HG02798 (cell line): ENCODE data around the gene CBFA2T3.

ENCODE experiments used
- ATAC-seq: cut with Tn5 transposase; IDR thresholded peaks from one replicate; pipeline ENCODE4 v1.9.1; 2021; ENCODE audit warnings: mild to moderate bottlenecking; ENCODE audit not compliant: unreplicated experiment, poor library complexity

Gene CBFA2T3

DNA sequence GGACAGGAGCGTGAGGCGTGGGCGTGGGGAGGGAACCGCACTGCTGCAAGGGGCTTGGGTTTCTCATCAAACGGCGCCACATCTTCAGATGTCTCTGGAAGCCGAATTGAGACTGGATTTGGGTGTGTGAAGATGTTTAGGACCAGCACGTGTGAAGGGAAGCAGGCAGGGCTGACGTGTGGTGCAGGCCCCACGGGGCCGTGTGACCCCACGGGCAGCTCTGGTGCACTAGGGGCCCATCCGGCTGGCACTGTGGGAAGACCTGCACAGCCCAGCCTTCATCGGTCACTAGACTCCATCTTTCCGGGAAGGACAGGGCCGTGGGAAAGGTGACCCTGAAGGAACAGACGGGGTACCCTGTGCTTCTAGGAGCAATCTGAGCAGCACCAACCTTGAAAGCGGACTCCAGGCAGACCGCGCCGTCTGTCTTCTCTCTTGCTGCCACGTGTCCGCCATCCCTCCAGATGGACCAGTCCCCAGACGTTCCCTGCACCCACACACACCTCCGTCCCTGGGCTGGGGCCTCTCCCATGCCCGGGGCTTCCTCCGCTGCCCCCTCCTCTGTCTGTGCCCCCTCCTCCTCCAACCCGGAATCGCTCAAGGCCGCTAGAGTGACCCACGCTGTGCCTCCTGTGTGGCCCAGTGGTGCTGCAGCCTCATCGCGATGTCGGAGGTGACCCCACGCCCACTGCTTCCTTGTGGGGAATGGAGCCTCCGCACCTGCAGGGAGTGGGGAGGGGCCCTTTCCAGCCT, 23.4 kb upstream of the CBFA2T3 start:
- ATAC-seq, result no peak

DNA sequence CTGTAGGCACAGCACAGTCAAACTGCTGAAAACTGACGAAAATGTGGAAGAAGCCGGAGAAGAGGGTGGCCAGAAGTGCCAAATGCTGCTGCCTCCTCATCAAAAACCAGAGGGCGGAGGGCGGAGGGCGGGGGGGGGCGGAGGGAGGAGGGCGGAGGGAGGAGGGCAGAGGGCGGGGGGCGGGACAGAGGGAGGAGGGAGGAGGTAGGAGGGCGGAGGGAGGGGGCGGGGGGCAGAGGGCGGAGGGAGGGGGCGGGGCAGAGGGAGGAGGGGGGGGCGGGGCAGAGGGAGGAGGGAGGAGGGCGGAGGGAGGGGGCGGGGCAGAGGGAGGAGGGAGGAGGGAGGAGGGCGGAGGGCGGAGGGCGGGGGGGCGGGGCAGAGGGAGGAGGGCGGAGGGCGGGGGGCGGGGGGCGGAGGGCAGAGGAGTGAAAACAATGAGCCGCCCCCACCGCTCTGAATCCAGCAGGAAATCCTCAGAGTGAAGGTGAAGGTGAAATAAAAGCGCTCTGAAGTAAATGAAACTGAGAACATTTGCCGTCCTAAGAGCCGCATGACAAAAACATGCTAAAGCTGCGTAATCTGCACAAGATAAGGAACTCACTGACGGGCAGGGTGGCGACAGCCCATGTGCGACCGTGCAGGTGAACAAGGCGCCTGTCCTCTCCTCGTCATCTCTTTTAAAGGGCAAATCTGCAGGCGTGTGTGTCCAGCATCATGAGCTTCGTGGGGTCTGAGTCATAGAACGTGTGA, 22.6 kb upstream of the CBFA2T3 start:
- no peak for ATAC-seq

DNA sequence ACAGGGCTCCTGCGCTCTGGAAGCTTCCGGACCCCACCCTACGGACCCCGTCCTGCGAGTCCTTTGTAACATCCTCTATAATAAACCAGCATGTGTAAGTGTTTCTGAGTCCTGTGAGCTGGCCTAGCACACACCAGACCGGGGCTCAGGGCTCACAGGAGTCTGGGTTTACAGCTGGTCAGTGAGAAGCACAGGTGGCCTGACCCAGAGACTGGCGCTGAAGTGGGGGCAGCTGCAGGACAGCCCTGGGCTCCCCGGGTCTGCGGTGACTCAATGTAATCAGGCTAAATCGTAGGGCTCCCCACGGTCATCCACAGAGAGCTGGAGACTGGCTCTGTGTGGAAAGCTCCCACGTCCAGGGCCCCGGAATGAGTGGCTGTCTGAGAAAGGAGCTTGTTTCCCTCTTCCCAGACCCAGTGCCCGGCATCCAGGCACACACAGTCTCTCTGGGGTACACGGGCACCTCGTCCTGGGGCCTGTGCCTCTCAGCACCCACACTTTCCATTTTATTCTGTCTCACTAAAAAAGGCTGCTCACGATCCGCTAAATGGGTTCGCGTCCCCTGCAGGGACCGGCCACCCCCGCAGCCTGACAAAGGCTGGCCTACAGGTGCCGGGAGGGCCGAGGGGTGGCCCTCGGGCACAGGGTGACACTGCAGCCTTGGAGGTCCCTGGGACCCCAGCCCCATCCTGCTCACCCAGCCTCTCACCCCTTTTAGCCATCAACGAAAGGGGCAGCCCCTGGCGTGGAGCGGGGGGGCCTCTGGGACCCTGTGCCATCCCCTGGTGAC, 18.9 kb upstream of the CBFA2T3 start:
- no peak for ATAC-seq

DNA sequence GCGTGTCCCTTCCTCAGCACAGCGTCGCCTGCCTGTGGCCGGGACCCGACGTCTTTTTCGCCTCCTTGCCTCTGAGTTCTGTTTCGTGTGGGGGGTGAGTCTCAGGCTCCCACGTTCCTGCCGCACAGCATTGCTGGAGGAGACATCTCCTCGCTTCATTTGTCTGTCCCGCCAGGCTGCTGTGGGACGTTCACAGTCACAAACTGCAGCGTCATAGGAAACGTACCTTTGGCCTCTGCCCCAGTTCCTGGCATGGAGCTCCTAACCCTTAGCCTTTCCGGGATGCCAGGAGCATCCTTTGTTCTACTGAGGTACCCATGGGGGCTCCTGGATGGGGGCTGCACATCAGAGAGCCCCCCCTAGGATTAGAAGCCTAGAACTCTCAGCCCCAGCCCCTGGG, 18.2 kb upstream of the CBFA2T3 start:
- ATAC-seq, result no peak

DNA sequence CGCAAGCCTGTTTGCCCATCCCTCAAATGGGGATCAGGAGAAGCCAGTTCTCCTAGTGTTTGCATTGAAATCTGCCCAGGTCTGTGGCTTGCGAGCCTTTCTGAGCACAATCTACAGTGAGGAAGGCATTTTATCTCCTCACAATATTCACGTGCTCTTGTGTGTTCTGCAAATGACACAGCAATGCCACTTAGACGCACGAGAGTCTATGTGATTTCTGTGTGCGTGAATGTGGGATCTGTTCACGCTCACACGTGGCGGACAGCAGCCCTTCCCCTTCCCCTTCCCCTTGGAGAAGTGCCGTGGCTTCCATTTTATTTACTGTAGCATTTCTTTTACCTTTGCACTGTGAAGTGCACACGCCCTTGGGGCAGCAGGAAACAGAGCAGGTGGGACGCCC, 17.7 kb upstream of the CBFA2T3 start:
- ATAC-seq, result no peak

DNA sequence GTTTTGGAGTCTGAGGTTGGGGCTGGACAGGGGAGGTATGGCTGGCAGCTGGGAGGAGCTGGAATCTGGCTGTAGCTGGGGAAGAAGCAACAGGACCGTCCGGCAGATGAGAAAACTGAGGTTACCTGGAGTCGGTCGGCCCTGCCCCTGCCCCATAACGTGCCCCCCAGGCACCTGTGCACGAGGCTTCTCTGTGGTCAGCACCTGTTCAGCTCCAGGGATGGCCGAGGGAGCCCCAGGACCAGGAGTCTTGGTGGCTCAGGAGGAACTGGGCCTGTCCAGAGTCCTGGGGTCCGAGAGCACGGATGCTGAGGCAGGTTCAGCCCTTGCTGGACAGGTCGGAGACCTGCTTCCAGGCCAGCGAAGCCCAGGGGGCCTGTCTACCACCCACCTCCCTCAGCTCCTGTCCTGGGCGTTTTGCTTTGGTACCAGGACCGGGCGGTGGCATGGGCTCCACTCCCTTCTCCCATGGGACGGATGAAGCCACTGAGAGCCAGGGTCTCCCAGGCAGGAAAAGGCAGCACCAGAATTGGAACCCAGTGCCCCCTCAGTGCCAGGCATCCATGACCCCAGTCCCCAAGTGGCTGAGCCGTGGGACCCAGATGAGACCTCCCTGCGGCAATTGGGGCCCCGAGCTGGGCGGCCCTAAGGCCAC, 17.1 kb upstream of the CBFA2T3 start:
- no peak for ATAC-seq

DNA sequence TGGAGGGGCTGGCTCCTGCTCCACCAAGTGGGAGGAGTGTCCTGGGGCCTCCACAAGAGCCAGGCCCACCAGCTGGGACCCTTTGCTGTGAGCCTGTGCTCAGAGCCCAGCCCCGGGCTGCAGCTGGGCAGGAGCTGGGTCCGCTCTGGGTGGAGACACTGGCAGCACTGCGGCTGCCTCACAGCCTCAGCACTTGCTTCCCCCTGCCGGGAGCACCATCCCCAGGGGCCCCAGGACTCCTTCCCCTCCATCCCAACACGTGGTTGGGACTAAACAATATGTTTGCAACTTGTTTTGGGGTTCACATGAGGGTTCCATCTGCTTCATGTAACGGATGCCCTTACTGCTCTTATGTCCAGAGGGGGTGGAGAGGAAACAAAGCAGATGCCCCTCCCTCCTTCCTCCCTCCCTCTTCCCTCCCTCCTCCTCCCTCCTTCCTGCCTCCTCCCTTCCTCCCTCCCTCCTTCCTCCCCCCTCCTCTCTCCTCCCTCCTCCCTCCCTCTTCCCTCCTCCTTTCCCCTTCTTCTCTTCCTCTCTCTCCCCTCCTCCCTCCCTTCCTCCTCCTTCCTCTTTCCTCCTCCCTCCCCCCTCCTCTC, 16.3 kb upstream of the CBFA2T3 start:
- no peak for ATAC-seq

DNA sequence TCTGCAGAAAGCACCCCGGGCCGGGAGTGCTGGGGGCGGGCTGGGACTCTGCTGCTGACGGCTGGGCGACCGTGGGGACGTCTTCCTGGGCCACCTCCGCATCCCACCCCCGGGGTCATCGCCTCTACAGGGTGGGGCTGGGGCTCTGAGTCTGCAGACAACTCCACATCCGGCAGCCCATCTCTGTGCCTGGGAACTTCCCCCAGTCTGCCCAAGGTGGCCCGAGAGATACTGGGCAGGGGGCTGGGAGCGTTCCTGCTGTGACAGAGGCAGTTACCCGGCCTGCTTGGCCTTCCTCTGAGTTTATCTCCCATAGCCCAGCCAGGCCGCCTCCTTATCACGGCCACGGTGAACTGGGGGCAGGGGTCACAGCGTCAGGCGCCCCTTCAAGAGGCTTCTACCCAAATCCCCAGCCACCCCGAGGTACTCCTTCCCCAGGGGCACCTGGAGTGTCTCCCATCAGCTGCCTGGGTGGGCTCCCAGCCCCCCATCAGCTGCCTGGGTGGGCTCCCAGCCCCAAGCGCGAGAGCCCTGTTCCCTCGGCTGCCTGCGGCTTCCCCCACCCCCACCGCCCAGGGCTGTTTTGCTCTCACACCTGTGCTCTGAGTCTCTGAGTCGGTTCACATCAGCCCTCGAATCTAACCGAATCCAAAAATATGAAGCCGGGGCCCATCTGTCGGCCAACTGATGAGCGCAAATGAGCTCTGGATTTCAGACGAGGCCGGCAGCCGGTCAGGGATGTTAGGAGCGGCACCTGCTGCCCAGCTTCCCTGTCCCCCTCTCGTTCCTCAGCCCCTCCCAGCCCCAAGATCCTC, 15.6 kb upstream of the CBFA2T3 start:
- no peak for ATAC-seq

DNA sequence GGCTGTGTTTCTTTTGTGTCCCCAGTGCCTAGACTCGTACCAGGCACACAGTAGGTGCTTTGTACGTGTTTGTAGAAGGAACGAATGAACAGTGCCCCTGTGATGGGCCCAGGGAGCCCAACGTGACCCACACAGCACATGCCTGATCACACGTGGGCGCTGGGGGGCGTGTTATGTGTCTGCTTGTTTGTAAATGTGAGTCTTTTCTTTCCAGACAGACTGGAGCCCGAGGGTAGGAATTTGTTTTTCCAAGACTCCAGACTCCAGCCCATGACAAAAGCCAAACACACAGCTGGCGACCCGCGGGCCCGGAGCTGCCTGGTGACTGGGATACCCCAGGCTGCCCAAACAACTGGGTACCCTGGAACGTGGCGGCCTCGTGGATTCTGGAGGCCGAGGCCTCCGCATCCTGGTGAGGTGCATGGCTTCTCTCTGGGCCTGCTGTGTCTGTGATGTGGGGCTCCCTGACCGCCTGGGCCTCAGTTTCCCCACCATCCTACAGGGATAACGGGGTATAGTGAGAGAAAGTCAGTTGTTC, 14.9 kb upstream of the CBFA2T3 start:
- ATAC-seq, result no peak

DNA sequence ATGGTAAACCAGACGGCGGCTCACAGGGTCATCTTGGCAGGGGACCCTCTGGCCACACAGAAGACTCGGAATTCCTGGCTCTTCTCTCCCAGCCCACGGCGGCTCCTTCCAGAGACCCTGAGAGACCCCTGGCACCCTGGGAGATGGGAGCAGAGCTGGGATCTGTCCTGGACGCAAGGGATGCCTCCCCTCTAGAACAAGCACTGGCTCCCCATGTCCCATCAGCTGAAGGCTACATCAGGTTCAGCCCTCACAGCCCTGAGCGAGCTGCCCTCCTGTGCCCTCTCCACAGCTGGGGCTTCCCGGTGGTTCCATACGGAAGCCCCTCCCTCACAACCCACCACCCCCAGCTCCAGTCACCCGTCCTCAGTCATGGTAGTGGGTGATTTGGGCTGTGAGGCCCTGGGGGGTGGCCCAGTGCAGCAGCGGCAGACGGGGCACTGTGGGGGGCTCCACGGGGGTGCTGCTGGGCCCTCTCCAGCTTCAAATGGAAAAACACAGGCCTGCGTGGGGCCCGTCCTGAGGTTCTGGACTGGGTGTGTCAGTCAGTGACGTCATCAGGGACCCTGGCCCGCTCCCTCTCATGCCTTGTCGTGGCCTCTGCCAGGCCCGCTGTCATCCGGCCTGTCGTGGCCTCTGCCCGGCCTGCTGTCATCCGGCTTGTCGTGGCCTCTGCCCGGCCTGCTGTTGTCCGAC, 13.0 kb upstream of the CBFA2T3 start:
- ATAC-seq, result no peak

DNA sequence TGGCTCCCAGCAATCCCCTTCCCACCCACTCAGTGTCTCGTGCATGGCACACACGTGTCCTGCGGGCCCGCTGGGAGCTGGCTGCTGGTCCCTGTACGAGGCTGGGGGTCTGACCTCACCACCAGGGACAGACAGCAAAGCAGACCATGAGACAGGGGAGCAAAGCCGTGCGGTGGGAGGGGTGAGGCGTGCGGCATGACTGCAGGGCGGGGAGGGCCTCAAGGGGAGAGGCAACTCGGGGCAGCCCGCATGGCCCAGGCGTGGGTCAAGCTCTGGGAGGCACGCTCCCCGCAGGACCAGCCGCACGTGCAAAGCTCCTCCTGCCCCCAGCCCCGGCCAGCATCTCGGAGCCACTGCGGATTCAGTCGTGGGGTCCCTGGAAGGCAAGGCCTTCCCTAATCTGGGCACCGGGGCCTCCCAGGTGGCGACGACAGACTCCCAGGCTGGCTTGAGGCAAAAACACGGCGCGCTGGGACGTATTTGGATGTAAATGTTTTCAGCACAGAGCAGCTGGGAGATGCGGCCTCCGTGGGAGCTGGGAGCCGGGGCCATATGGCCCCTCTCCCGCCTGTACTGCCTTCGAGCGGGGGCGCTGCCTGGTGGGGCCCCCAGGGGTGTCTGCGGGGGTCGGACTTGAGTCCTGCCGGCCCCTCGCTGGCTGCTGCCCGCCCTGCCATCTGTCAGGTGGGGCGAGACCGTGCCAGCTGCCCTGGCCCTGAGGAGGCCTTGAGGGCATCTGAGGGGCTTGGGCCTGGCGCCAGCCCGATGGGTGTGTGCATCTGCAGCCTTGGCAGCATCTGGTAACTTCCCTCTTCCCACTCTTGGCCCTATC, 12.2 kb upstream of the CBFA2T3 start:
- no peak for ATAC-seq

DNA sequence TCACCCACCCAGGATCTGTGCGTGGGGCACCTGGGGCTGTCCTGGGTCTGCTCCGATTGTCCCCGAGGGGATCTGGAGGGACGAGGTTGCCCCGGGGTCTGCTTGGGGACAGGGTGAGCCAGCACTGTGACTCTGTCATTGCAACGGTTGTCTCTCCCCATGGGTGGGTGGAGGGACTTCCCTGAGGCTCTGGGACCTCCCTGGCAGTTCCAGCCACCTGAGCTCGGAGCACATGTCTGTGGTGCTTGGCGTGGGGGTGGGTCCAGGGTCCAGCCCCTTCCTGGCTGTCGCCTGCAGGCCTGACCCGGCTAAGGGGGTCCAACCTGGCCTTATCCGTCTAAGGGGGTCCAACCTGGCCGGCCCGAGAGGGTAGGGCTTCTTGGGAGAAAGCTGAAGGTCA, 8.5 kb upstream of the CBFA2T3 start:
- no peak for ATAC-seq

DNA sequence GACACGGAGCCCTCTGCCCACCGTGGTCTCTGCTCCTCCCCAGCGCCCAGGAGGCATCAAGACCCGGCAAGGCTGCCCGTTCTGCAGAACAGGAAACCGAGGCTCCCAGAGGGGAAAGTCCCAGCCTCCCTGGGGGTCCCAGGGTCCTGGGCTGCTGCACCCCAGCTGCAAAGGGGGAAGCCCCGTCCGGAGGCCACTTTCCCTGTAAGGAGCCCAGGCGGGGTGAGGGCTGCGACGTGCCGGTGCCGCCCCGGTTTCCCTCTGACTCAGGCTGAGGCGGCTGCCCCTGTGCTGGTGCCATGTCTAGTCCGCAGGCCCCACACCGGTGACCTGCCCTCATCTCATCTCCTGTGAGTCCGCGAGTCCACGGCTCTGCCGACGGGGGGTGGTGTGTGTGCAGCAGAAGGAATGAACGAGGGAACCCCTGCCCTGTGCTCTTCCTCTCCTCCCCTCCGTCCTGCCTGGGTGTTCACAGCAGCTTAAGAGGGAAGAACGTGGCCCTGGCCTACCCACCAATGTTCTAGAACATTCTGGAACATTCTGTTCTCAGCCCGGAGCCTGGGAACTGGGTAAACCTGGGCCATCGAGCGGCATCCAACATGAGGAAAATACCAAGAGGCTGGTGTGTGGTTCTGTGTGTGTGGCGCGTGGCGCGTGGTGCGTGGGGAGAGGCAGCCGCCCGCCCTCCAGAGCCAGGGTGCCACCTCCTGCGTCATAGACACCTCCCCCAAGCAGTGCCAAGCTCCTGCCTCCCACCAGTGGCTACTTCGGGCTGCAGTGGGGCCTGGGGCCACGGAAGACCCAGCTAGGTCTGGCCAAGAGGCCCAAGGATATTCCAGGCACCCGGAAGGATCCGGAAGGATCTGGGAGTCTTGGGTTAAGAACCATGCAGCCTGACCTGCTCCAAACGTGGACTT, 7.0 kb upstream of the CBFA2T3 start:
- no peak for ATAC-seq

DNA sequence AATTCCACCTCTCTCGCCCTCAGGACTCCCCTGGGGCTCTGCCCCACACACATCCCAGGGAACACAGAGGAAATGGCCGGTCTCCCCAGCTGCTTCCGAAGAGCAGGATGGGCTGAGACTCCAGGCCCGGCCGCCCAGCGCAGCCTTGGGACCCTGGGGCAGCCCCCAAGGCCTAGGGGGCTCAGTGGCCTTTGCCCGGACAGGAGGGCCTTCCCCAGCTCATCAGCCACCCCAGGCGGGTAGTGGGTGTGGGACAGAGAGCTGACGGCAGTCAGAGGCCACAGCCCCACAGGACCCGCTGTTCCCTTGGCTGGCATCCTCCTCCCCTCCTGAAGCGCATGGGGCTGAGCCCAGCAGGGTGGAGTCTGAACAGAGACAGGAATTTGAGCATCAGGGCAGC, 6.2 kb upstream of the CBFA2T3 start:
- ATAC-seq, result no peak

DNA sequence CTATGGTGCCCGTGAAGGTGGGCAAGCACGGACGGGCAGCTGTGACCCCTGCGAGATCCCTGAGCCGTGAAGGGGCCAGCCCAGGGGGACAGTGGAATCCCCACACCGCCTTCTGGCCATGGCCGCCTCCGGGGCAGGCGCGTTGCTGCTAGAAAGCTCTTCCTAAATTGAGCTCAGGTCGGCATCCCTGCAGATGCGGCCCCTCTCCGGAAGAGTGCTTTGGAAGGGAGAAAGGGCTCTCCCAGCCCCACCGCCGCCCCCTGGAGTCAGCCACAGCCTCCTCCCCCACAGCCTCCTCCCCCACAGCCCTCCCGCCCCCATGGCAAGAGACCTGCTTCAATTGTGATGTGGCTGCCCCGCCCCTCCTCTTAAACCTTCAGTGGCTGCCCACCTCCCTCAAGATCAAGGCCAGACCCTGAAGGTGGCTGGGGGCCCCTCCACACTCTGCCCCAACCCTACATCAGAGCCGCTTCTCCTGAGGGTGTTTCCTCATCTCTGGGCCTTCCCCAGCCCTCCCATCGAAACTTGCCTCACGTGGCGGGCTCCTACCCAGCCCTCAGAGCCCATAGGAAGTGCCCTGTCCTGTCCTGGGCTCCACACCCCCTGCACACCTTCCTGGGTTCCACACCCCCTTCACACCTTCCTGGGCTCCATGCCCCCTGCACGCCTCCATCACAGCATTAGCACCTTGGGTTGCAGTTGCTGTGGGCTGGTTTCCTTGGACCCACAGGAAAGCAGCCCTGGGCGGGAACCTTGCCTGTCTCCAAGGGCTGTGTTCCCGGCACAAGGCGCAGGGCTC, 5.5 kb upstream of the CBFA2T3 start:
- no peak for ATAC-seq
